H9 (cell line): ENCODE measurements around the gene NRM. TPM values are rescaled to one million over a fixed set of nuclear protein-coding genes. Genes with fewer than 3 reads are reported as not detected.

Source experiments
- DNase-seq: peaks from one replicate; pipeline ENCODE4 v3.0.0-alpha.2; 2017
- H2AFZ ChIP-seq: one replicate; pipeline ENCODE4 v1.6.1; 2013; ENCODE audit warnings: mild to moderate bottlenecking, low read length, control low read depth, moderate library complexity
- H2AK5ac ChIP-seq: 2 replicates; pipeline ENCODE4 v1.6.1; 2013; ENCODE audit warnings: low read length, control low read depth, mixed read lengths; ENCODE audit not compliant: insufficient read length
- H2BK120ac ChIP-seq: one replicate; pipeline ENCODE4 v1.6.1; 2013; ENCODE audit warnings: low read depth, mild to moderate bottlenecking, low read length, control low read depth, inconsistent platforms; ENCODE audit not compliant: poor library complexity, severe bottlenecking
- H2BK12ac ChIP-seq: 2 replicates; pipeline ENCODE4 v1.6.1; 2013; ENCODE audit warnings: low read length, control low read depth, mixed read lengths, low read depth; ENCODE audit not compliant: insufficient read length
- H2BK15ac ChIP-seq: 2 replicates; pipeline ENCODE4 v1.6.1; 2013; ENCODE audit warnings: low read depth, low read length, control low read depth
- H2BK20ac ChIP-seq: one replicate; pipeline ENCODE4 v1.6.1; 2013; ENCODE audit warnings: low read depth, mild to moderate bottlenecking, low read length, control low read depth, inconsistent platforms; ENCODE audit not compliant: poor library complexity, severe bottlenecking
- H2BK5ac ChIP-seq: 2 replicates; pipeline ENCODE4 v1.6.1; 2013; ENCODE audit warnings: low read length, control low read depth, mixed read lengths; ENCODE audit not compliant: insufficient read length
- H3K14ac ChIP-seq: 2 replicates; pipeline ENCODE4 v1.6.1; 2013; ENCODE audit warnings: low read length, control low read depth; ENCODE audit not compliant: insufficient read depth
- H3K18ac ChIP-seq: 2 replicates; pipeline ENCODE4 v1.6.1; 2013; ENCODE audit warnings: low read depth, mild to moderate bottlenecking, mixed read lengths, low read length, control low read depth; ENCODE audit not compliant: insufficient read length
- H3K23ac ChIP-seq: 2 replicates; pipeline ENCODE4 v1.6.1; 2013; ENCODE audit warnings: low read length, control low read depth, mixed read lengths, low read depth; ENCODE audit not compliant: insufficient read length
- H3K23me2 ChIP-seq: 2 replicates; pipeline ENCODE4 v1.6.1; 2013; ENCODE audit warnings: low read depth, mild to moderate bottlenecking, mixed read lengths, low read length, control low read depth; ENCODE audit not compliant: insufficient read length, poor library complexity, severe bottlenecking
- H3K27ac ChIP-seq: 2 replicates; pipeline ENCODE4 v1.5.1; 2013; ENCODE audit warnings: low read length, control low read depth, mixed read lengths, low read depth; ENCODE audit not compliant: insufficient read length
- H3K27me3 ChIP-seq: 2 replicates; pipeline ENCODE4 v1.6.1; 2013; ENCODE audit warnings: low read length, control low read depth, inconsistent platforms; ENCODE audit not compliant: insufficient read depth
- H3K4ac ChIP-seq: 2 replicates; pipeline ENCODE4 v1.6.1; 2013; ENCODE audit warnings: low read depth, mild to moderate bottlenecking, control low read depth, inconsistent platforms, low read length, moderate library complexity
- H3K4me1 ChIP-seq: 2 replicates; pipeline ENCODE4 v1.6.1; 2013; ENCODE audit warnings: low read length, control low read depth, inconsistent platforms; ENCODE audit not compliant: insufficient read depth
- H3K4me2 ChIP-seq: 2 replicates; pipeline ENCODE4 v1.6.1; 2013; ENCODE audit warnings: low read length, control low read depth, mixed read lengths; ENCODE audit not compliant: insufficient read length, insufficient read depth
- H3K56ac ChIP-seq: 2 replicates; pipeline ENCODE4 v1.6.1; 2013; ENCODE audit warnings: low read depth, mild to moderate bottlenecking, mixed read lengths, low read length, control low read depth; ENCODE audit not compliant: insufficient read length
- H3K79me1 ChIP-seq: 2 replicates; pipeline ENCODE4 v1.6.1; 2013; ENCODE audit warnings: low read depth, mild to moderate bottlenecking, moderate library complexity, low read length, control low read depth, inconsistent platforms; ENCODE audit not compliant: insufficient read depth, poor library complexity, severe bottlenecking
- H3K79me2 ChIP-seq: 2 replicates; pipeline ENCODE4 v1.6.1; 2013; ENCODE audit warnings: low read length, control low read depth, inconsistent platforms; ENCODE audit not compliant: insufficient read depth
- H3K9ac ChIP-seq: 2 replicates; pipeline ENCODE4 v1.6.1; 2013; ENCODE audit warnings: low read length, control low read depth, mixed read lengths; ENCODE audit not compliant: insufficient read length; ENCODE audit errors: extremely low read depth
- H3K9me3 ChIP-seq: one replicate; pipeline ENCODE4 v1.6.1; 2013; ENCODE audit warnings: low read depth, low read length, inconsistent platforms; ENCODE audit not compliant: control insufficient read depth
- H3T11ph ChIP-seq: one replicate; pipeline ENCODE4 v1.6.1; 2013; ENCODE audit warnings: mild to moderate bottlenecking, low read length, control low read depth, inconsistent platforms
- H4K20me1 ChIP-seq: one replicate; pipeline ENCODE4 v1.6.1; 2013; ENCODE audit not compliant: control insufficient read depth, insufficient read length, insufficient read depth
- H4K5ac ChIP-seq: 2 replicates; pipeline ENCODE4 v1.6.1; 2013; ENCODE audit warnings: low read depth, mild to moderate bottlenecking, mixed read lengths, low read length, control low read depth; ENCODE audit not compliant: insufficient read length
- H4K8ac ChIP-seq: replicated peaks from 2 replicates; pipeline ENCODE4 v1.6.1; 2013; ENCODE audit warnings: low read length, control low read depth, mixed read lengths, low read depth; ENCODE audit not compliant: insufficient read length
- H4K91ac ChIP-seq: 2 replicates; pipeline ENCODE4 v1.6.1; 2013; ENCODE audit warnings: low read depth, mild to moderate bottlenecking, moderate library complexity, mixed read lengths, low read length, control low read depth; ENCODE audit not compliant: insufficient read length
- H3K27ac Mint-ChIP-seq, 3 experiments: 2 replicates in 2 of 3; 3 replicates in 1 of 3; pipeline ENCODE4 v1.8.0; 2020 to 2021; ENCODE audit warnings: mixed read lengths in 3 of 3, mild to moderate bottlenecking in 1 of 3, moderate library complexity in 1 of 3
- H3K27me3 Mint-ChIP-seq: 2 replicates; pipeline ENCODE4 v1.8.0; 2021; ENCODE audit warnings: low read depth, mild to moderate bottlenecking, moderate library complexity, mixed read lengths
- H3K36me3 Mint-ChIP-seq, 3 experiments: 2 replicates in 2 of 3; 3 replicates in 1 of 3; pipeline ENCODE4 v1.8.0; 2020 to 2021; ENCODE audit warnings: low read depth in 3 of 3, mixed read lengths in 3 of 3; ENCODE audit not compliant: insufficient read depth in 1 of 3
- H3K4me1 Mint-ChIP-seq, 2 experiments: 2 replicates each; pipeline ENCODE4 v1.8.0; 2020; ENCODE audit warnings: mixed read lengths in 2 of 2
- H3K4me3 Mint-ChIP-seq, 2 experiments: 2 replicates in 1 of 2; 3 replicates in 1 of 2; pipeline ENCODE4 v1.8.0; 2020 to 2021; ENCODE audit warnings: mild to moderate bottlenecking in 2 of 2, mixed read lengths in 2 of 2, moderate library complexity in 1 of 2
- H3K9me3 Mint-ChIP-seq, 2 experiments: 2 replicates in 1 of 2; 3 replicates in 1 of 2; pipeline ENCODE4 v1.8.0; 2020; ENCODE audit warnings: mild to moderate bottlenecking in 2 of 2, mixed read lengths in 2 of 2, moderate library complexity in 1 of 2
- CTCF ChIP-seq: fragments of 200-600 bp; sonication (generic); conservative IDR thresholded peaks from 3 replicates; pipeline ENCODE4 v1.8.0; 2021; ENCODE audit warnings: antibody characterized with exemption, mild to moderate bottlenecking
- WGBS: extraction: QIAGEN DNeasy Blood & Tissue Kit; methylation state at CpG from one replicate; pipeline ENCODE4 v1.1.7; 2013; ENCODE audit warnings: missing lambda C conversion rate, low lambda C conversion rate, mixed read lengths; ENCODE audit not compliant: insufficient read length; ENCODE audit errors: extremely low coverage; 5-methylcytosine and 5-hydroxymethylcytosine counted together
- total RNA-seq: library from RNA; stranded (reverse); gene quantifications from 2 replicates; pipeline ENCODE4 v1.2.1, GENCODE V29; 2021

The NRM gene
- total RNA-seq, 1 experiment from 2014 or later: 36.5 TPM

GRCh38 chr6:30720738-30721197, 30.0 kb upstream of the NRM start:
- Histone ChIP-seq H3K56ac (no peak overlapping the region), H3K27ac (peak overlapping the region; percentile 66), H4K91ac (no peak overlapping the region), H4K8ac (no peak overlapping the region), H2BK15ac (no peak overlapping the region), H3K23ac (no peak overlapping the region), H3T11ph (peak overlapping the region; percentile 86), H3K4me2 (peak overlapping the region; percentile 18), H2BK5ac (no peak overlapping the region), H3K18ac (peak overlapping the region; percentile 69), H3K79me1 (no peaks in the 10 kb centered on the region), H2AK5ac (no peak overlapping the region), H3K79me2 (peaks cover 11% of the 10 kb centered on the region; the same call in 1 of the 2 replicates), H3K27me3 (no peaks in the 10 kb centered on the region), H2AFZ (no peak overlapping the region), H3K14ac (peak overlapping the region; percentile 64; the same call in 1 of the 2 replicates), H2BK20ac (no peak overlapping the region), H3K4me1 (no peaks in the 10 kb centered on the region), H3K9me3 (no peaks in the 10 kb centered on the region), H4K20me1 (no peaks in the 10 kb centered on the region), H4K5ac (no peak overlapping the region), H3K23me2 (peaks cover 15% of the 10 kb centered on the region), H3K9ac (peak overlapping the region; percentile 99), H2BK120ac (peak overlapping the region; percentile 74), H3K4ac (peak overlapping the region; percentile 78; the same call in 1 of the 2 replicates), H2BK12ac (no peak overlapping the region)
- H3K27me3 Mint-ChIP-seq: peaks cover 5% of the 10 kb centered on the region; the same call in 1 of the 2 replicates
- peaks cover 45 to 56% (median 54%) of the 10 kb centered on the region in 3 experiments for H3K36me3 Mint-ChIP-seq
- DNase-seq: peak; percentile 59
- peak overlapping the region; percentile 99 to 100 (median 99) for H3K27ac Mint-ChIP-seq
- H3K4me1 Mint-ChIP-seq: peaks cover 39 to 55% of the 10 kb centered on the region in 2 experiments
- peaks cover 6 to 7% of the 10 kb centered on the region in 2 experiments; a peak in 4 of 5 replicates for H3K9me3 Mint-ChIP-seq
- H3K4me3 Mint-ChIP-seq: peak overlapping the region; percentile 93 to 98
- no CpG with 5 or more reads among the region's 29 CpGs for WGBS
- no peak for TF ChIP-seq CTCF
